ENCODE measurements around the gene HFM1.

DNA sequence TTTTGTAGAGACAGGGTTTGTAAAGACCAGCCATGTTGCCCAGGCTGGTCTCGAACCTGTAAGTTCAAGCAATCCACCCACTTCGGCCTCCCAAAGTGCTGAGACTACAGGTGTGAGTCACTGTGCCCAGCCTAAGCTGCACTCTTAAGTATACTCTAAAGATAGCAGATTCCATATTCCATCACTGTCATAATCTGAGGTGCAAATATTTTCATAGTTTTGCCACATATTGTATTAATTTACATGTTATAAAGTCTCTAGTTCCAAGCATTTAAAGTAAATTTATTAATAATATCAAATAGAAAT, 121.3 kb downstream of the HFM1 start:
- TF ChIP-seq CTCF (IDR thresholded peaks at IDR 0.05) (no peak), EP300 (IDR thresholded peaks at IDR 0.05) (no peak)
